B cell (primary cell): Measurements from ENCODE around the gene SUPT20HL1. TPM values are rescaled to one million over a fixed set of nuclear protein-coding genes. Genes with fewer than 3 reads are reported as not detected.

ENCODE experiments used
- ATAC-seq: fragments of 200-7000 bp; cut with Tn5 transposase; one replicate; pipeline ENCODE4 v1.10.0; 2021; ENCODE audit warnings: low read depth, mild to moderate bottlenecking, moderate number of reproducible peaks, moderate library complexity
- CTCF ChIA-PET: fragments of 350-600 bp; sonication (Branson Sonifier 250); formaldehyde crosslinking; loops from one replicate; lab custom pipeline; 2021; ENCODE audit warnings: antibody characterized with exemption, inconsistent platforms; lab: Charles Lee
- POLR2A ChIA-PET: fragments of 350-600 bp; sonication (Branson Sonifier 250); formaldehyde crosslinking; loops from one replicate; lab custom pipeline; 2021; ENCODE audit warnings: antibody characterized with exemption; lab: Charles Lee
- DNase-seq: peaks from one replicate; pipeline ENCODE4 v3.0.0; 2013
- H2AFZ ChIP-seq: 2 replicates; pipeline ENCODE4 v1.6.1; 2012; ENCODE audit warnings: mild to moderate bottlenecking, low read depth, low read length; ENCODE audit not compliant: insufficient read depth, poor library complexity, severe bottlenecking
- H3K27ac ChIP-seq, 2 donors: 1 replicate in 1 of 2; 2 replicates in 1 of 2; pipeline ENCODE4 v1.5.1; 2012 to 2013; ENCODE audit warnings: low read length in 2 of 2, mild to moderate bottlenecking in 2 of 2, moderate library complexity in 1 of 2
- H3K27me3 ChIP-seq, 4 experiments: fragments of 200-600 bp in 1 of 4; sonication (generic) in 1 of 4; replicated peaks in 1 of 4; 1 replicate in 2 of 4; 2 replicates in 2 of 4; pipeline versions ENCODE4 v1.6.1 to v1.7.0; 2013 to 2016; ENCODE audit warnings: low read length in 3 of 4, mild to moderate bottlenecking in 2 of 4, mixed read lengths in 1 of 4, moderate library complexity in 1 of 4; ENCODE audit not compliant: insufficient read depth in 4 of 4, control insufficient read depth in 3 of 4; ENCODE audit errors: control extremely low read depth in 1 of 4
- H3K36me3 ChIP-seq, 2 experiments: replicated peaks in 1 of 2; 1 replicate in 1 of 2; 2 replicates in 1 of 2; pipeline versions ENCODE4 v1.6.1 to v1.7.1; 2013; ENCODE audit warnings: low read length in 1 of 2; ENCODE audit not compliant: insufficient read depth in 2 of 2, control insufficient read depth in 1 of 2; ENCODE audit errors: control extremely low read depth in 1 of 2, extremely low read depth in 1 of 2
- H3K4me1 ChIP-seq, 2 donors: fragments of 200-600 bp in 1 of 2; sonication (generic) in 1 of 2; 1 replicate in 1 of 2; 2 replicates in 1 of 2; pipeline versions ENCODE4 v1.5.1 to v1.6.1; 2013 to 2017; ENCODE audit warnings: low read length in 2 of 2; ENCODE audit not compliant: control insufficient read depth in 2 of 2, insufficient read depth in 2 of 2
- H3K4me2 ChIP-seq: replicated peaks from 2 replicates; pipeline ENCODE3; 2012; ENCODE audit warnings: mild to moderate bottlenecking, low read depth, low read length; ENCODE audit not compliant: poor library complexity, severe bottlenecking
- H3K4me3 ChIP-seq, 5 experiments: fragments of 200-600 bp in 1 of 5; sonication (generic) in 1 of 5; 1 replicate in 3 of 5; 2 replicates in 2 of 5; pipeline versions ENCODE4 v1.5.1 to v1.7.0; 2011 to 2016; ENCODE audit warnings: low read length in 4 of 5, mild to moderate bottlenecking in 4 of 5, low read depth in 2 of 5, control low read depth in 1 of 5, moderate library complexity in 1 of 5; ENCODE audit not compliant: insufficient read depth in 1 of 5; ENCODE audit errors: control extremely low read depth in 1 of 5, extremely low read depth in 1 of 5
- H3K79me2 ChIP-seq: fragments of 200-600 bp; sonication (generic); one replicate; pipeline ENCODE4 v1.6.0; 2016; ENCODE audit warnings: low read length; ENCODE audit not compliant: control insufficient read depth, insufficient read depth
- H3K9ac ChIP-seq: fragments of 200-600 bp; sonication (generic); 2 replicates; pipeline ENCODE4 v1.6.1; 2017; ENCODE audit warnings: mild to moderate bottlenecking, low read length, moderate library complexity
- H3K9me3 ChIP-seq, 3 donors: one replicate each; pipeline versions ENCODE4 v1.6.1 to v1.7.1; 2013; ENCODE audit warnings: low read length in 2 of 3; ENCODE audit not compliant: control insufficient read depth in 2 of 3, insufficient read depth in 1 of 3; ENCODE audit errors: control extremely low read depth in 1 of 3
- H4K20me1 ChIP-seq: 2 replicates; pipeline ENCODE4 v1.6.0; 2012; ENCODE audit warnings: mild to moderate bottlenecking, low read length; ENCODE audit not compliant: insufficient read depth, control insufficient read depth, poor library complexity, severe bottlenecking
- H3K27ac Mint-ChIP-seq: one replicate; pipeline ENCODE4 v1.8.0; 2021; ENCODE audit warnings: mixed read lengths
- H3K27me3 Mint-ChIP-seq: one replicate; pipeline ENCODE4 v1.8.0; 2021; ENCODE audit warnings: mixed read lengths
- H3K4me1 Mint-ChIP-seq: one replicate; pipeline ENCODE4 v1.8.0; 2021; ENCODE audit warnings: mixed read lengths
- H3K4me3 Mint-ChIP-seq: one replicate; pipeline ENCODE4 v1.8.0; 2021; ENCODE audit warnings: mixed read lengths
- H3K9me3 Mint-ChIP-seq: one replicate; pipeline ENCODE4 v1.8.0; 2022; ENCODE audit warnings: mixed read lengths; ENCODE audit not compliant: insufficient read depth
- EZH2 ChIP-seq: IDR thresholded peaks from 2 replicates; pipeline ENCODE4 v1.6.1; 2012; ENCODE audit warnings: borderline replicate concordance, low read depth, mild to moderate bottlenecking, moderate library complexity, low read length; ENCODE audit not compliant: insufficient read depth, poor library complexity, severe bottlenecking
- WGBS: methylation state at CpG from one replicate; pipeline ENCODE4 v1.1.5; 2013; ENCODE audit warnings: missing lambda C conversion rate; ENCODE audit not compliant: insufficient coverage; 5-methylcytosine and 5-hydroxymethylcytosine counted together
- intact Hi-C: fragments of 100-400 bp; cut with micrococcal nuclease; formaldehyde crosslinking; loops from one replicate; pipeline ENCODE4 v1.10.0; 2022
- polyA plus RNA-seq: library from polyadenylated mRNA; depleted of rRNA; stranded (reverse); fragments of >200 nt; gene quantifications from 2 replicates; pipeline ENCODE4 v1.2.3, GENCODE V29; 2012
- total RNA-seq, 2 donors: library from RNA; stranded (reverse); fragments of 120-200 nt in 1 of 2; gene quantifications; 1 replicate in 1 of 2; 2 replicates in 1 of 2; pipeline versions ENCODE4 v1.2.3 to v1.2.4, GENCODE V29; 2013 to 2022
- TF ChIP-seq, protein P1 (sequence below): fragments of 200-600 bp; IDR thresholded peaks from one replicate; pipeline ENCODE4 v1.8.0; 2022; ENCODE audit warnings: antibody characterized with exemption, mild to moderate bottlenecking

Gene SUPT20HL1
- total and polyA plus RNA-seq, 2 donors (not counting 1 experiment from before 2014, with no cell fraction given) = not detected

DNA sequence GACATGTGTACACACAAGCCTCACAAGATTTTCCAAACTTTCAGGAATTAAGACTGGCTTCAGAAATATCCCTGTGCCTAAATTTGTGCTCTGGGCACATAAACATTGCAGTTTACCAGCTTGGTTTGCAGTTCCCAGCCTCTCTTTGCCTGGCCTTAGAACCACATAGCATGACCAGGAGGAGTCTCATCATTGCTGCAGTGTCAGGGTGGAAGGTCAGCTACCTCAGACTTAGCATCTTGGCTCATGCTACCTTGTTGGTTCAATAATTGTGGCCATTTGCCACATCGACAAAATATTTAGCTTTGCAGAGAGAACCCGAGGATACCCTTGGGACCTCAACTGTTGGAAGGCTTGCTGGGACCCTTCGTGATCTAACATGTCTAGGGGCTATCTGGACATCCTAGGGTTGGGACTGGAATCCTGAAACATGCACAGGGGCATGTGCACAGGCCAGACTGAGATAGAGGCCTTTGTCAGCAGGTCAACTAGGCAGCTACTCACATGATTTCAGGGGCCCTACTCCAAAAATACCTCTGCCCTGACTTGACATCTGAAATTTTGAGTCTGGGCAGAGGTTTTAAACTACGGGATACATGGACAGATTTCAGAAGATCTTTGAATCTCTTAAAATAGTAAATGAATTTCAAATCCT lies 38.6 kb upstream of the SUPT20HL1 start:
- intact Hi-C loops = no loop called here
- WGBS = no CpG with 5 or more reads among the region's 4 CpGs
- CTCF ChIA-PET = no interaction called here

DNA sequence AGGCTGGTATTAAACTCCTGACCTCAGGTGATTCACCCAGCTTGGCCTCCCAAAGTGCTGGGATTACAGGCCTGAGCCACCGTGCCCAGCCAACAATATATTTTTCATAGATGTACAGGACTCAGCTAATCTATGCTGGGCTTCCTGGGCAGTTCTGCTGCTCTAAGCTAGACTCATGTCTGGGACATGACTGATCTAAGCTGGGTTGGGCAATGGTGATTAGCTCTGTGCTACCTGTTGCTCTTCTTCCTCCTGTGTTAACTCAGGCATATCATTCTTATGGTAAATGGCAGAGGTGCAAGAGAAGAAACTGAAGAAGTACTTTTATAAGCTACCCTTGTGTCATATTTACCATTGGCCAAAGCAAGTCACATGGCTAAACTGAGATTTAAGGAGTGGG lies 35.2 kb upstream of the SUPT20HL1 start:
- Mint-ChIP-seq H3K27ac (no peak overlapping the region), H3K9me3 (no peaks in the 10 kb centered on the region), H3K4me3 (no peak overlapping the region), H3K4me1 (no peaks in the 10 kb centered on the region), H3K27me3 (peaks cover 7% of the 10 kb centered on the region)
- DNase-seq (no peak), ATAC-seq (no peak)
- Histone ChIP-seq H3K27ac (no peak overlapping the region), H3K4me1 (no peaks in the 10 kb centered on the region), H3K36me3 (no peaks in the 10 kb centered on the region), H3K79me2 (no peaks in the 10 kb centered on the region), H3K27me3 (peaks cover 0 to 3% (median 0%) of the 10 kb centered on the region in 4 experiments), H4K20me1 (no peaks in the 10 kb centered on the region), H2AFZ (no peak overlapping the region), H3K4me3 (no peak overlapping the region), H3K9me3 (no peaks in the 10 kb centered on the region), H3K9ac (no peak overlapping the region), H3K4me2 (no peak overlapping the region)
- intact Hi-C loops = no loop called here
- TF ChIP-seq, protein P1, sequence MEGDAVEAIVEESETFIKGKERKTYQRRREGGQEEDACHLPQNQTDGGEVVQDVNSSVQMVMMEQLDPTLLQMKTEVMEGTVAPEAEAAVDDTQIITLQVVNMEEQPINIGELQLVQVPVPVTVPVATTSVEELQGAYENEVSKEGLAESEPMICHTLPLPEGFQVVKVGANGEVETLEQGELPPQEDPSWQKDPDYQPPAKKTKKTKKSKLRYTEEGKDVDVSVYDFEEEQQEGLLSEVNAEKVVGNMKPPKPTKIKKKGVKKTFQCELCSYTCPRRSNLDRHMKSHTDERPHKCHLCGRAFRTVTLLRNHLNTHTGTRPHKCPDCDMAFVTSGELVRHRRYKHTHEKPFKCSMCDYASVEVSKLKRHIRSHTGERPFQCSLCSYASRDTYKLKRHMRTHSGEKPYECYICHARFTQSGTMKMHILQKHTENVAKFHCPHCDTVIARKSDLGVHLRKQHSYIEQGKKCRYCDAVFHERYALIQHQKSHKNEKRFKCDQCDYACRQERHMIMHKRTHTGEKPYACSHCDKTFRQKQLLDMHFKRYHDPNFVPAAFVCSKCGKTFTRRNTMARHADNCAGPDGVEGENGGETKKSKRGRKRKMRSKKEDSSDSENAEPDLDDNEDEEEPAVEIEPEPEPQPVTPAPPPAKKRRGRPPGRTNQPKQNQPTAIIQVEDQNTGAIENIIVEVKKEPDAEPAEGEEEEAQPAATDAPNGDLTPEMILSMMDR = no peak
- TF ChIP-seq EZH2 = no peak
- ChIA-PET CTCF (no interaction called here), POLR2A (no interaction called here)
- WGBS = no CpG with 5 or more reads among the region's 1 CpG

More for the DNA sequence above, 38.6 kb upstream of the SUPT20HL1 start:
- peaks cover 7% of the 10 kb centered on the region for H3K27me3 Mint-ChIP-seq
- POLR2A ChIA-PET = no interaction called here
- no peak overlapping the region for H2AFZ ChIP-seq
- no peak overlapping the region for H3K9ac ChIP-seq
- H3K79me2 ChIP-seq = no peaks in the 10 kb centered on the region
- H3K4me1 ChIP-seq = no peaks in the 10 kb centered on the region
- ATAC-seq (no peak), DNase-seq (no peak)
- no peak overlapping the region for H3K4me2 ChIP-seq
- no peak overlapping the region for H3K27ac Mint-ChIP-seq
- TF ChIP-seq, protein P1 = no peak
- no peak for TF ChIP-seq EZH2
- no peaks in the 10 kb centered on the region for H3K36me3 ChIP-seq
- H3K9me3 ChIP-seq = no peaks in the 10 kb centered on the region
- no peaks in the 10 kb centered on the region for H4K20me1 ChIP-seq
- no peak overlapping the region for H3K27ac ChIP-seq
- no peak overlapping the region for H3K4me3 Mint-ChIP-seq
- no peak overlapping the region for H3K4me3 ChIP-seq
- no peaks in the 10 kb centered on the region for H3K9me3 Mint-ChIP-seq
- peaks cover 0 to 3% (median 0%) of the 10 kb centered on the region in 4 experiments for H3K27me3 ChIP-seq
- H3K4me1 Mint-ChIP-seq = no peaks in the 10 kb centered on the region
